OCI-LY3 (cell line): ENCODE data around the gene SAMD4A.

Experiments used
- CTCF ChIP-seq: fragments of 200-600, 300-600 bp; sonication (generic); IDR thresholded peaks from 2 replicates; pipeline ENCODE4 v1.5.1; 2014; ENCODE audit warnings: antibody characterized with exemption, low read length, low read depth
- EZH2phosphoT487 ChIP-seq: fragments of 200-600 bp; shearing (Covaris generic); IDR thresholded peaks from 2 replicates; pipeline ENCODE4 v1.6.1; 2018; ENCODE audit warnings: antibody characterized with exemption, mixed run types, low read depth

DNA sequence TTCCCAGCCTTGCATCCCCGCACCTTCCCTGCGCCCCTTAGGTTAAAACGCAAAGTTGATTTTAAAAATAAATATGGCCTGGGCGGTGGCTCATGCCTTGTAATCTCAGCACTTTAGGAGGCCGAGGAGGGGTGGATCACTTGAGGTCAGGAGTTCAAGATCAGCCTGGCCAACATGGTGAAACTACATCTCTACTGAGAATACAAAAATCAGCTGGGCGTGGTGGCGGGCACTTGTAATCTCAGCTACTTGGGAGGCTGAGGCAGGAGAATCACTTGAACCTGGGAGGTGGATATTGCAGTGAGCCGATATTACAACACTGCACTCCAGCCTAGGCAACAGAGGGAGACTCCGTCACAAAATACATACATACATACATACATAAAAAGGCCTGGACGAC is 239.7 kb downstream of the SAMD4A start:
- TF ChIP-seq CTCF = no peak
- TF ChIP-seq EZH2phosphoT487 = no peak
